HG03025 (cell line): Measurements from ENCODE around the gene NDUFV3.
"Not testable (repeated sequence)": the region's sequence is repeated elsewhere in the genome, so short reads cannot be mapped to it uniquely, and the experiment has no call there.

Experiments used
- ATAC-seq: cut with Tn5 transposase; IDR thresholded peaks from one replicate; pipeline ENCODE4 v1.9.1; 2021; ENCODE audit warnings: mild to moderate bottlenecking, moderate library complexity; ENCODE audit not compliant: unreplicated experiment, low FRiP score

The NDUFV3 gene

GRCh38 chr21:42933137-42933970 is 40.2 kb downstream of the NDUFV3 start:
- ATAC-seq = not testable (repeated sequence)

GRCh38 chr21:42933973-42934372 is 40.9 kb downstream of the NDUFV3 start:
- not testable (repeated sequence) for ATAC-seq

- ATAC-seq = not testable (repeated sequence)
These were observed 43.3 kb downstream of the NDUFV3 start for GRCh38 chr21:42936360-42936759.

- ATAC-seq = not testable (repeated sequence)
These were observed 44.2 kb downstream of the NDUFV3 start for GRCh38 chr21:42937034-42937940.

- no peak for ATAC-seq
These were observed 45.0 kb downstream of the NDUFV3 start for GRCh38 chr21:42937960-42938605.

- not testable (repeated sequence) for ATAC-seq
These were observed 45.5 kb downstream of the NDUFV3 start for GRCh38 chr21:42938606-42938995.

GRCh38 chr21:42939582-42940413 is 46.7 kb downstream of the NDUFV3 start:
- no peak for ATAC-seq

- ATAC-seq = no peak
These were observed 48.6 kb downstream of the NDUFV3 start for GRCh38 chr21:42941696-42942085.

- ATAC-seq = no peak
These were observed 49.1 kb downstream of the NDUFV3 start for GRCh38 chr21:42942244-42942643.

- not testable (repeated sequence) for ATAC-seq
These were observed 56.1 kb downstream of the NDUFV3 start for GRCh38 chr21:42949094-42949755.

GRCh38 chr21:42951193-42951592 is 58.1 kb downstream of the NDUFV3 start:
- not testable (repeated sequence) for ATAC-seq

- ATAC-seq = no peak
These were observed 63.9 kb downstream of the NDUFV3 start for GRCh38 chr21:42956824-42957630.

- not testable (repeated sequence) for ATAC-seq
These were observed 65.0 kb downstream of the NDUFV3 start for GRCh38 chr21:42958122-42958521.

- no peak for ATAC-seq
These were observed 66.6 kb downstream of the NDUFV3 start for GRCh38 chr21:42959728-42960127.

- no peak for ATAC-seq
These were observed 69.4 kb downstream of the NDUFV3 start for GRCh38 chr21:42962380-42963007.
